ENCODE results near the gene SMAD1. TPM values are rescaled to one million over a fixed set of nuclear protein-coding genes. Genes with fewer than 3 reads are reported as not detected.
"Not testable (repeated sequence)": the region's sequence is repeated elsewhere in the genome, so short reads cannot be mapped to it uniquely, and the experiment has no call there.

The SMAD1 gene
- polyA plus RNA-seq, 1 of the 3 experiments (the other 2 are of a cell fraction) = 46.0 TPM

DNA sequence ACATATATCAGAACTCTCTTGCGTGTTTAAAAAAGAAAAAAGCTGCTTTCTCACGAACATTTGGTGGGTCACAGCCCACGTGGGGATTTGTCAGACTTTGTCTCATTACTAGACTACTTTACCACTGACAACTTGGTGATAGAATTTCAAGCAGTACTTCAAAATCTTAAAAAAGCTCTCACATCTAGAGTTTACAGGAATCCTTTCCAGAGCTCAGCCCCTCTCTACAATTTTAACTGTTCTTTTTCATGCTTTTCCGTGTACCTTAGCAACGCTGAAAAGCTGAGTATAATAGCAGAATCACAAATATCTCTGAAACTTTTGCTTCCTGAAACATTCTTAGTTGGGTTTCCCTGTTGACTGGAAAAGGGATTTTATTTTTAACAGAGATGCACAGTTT lies 50.2 kb downstream of the SMAD1 start:
- no peak for DNase-seq
- Histone ChIP-seq H3K4me1 (ENCODE audit: control insufficient read depth in 1 of 2, insufficient read depth in 2 of 2, low read depth in 1 of 2, low read length in 1 of 2) (peaks cover 0 to 12% of the 10 kb centered on the region in 2 experiments; a peak in 2 of 4 replicates), H3K79me2 (ENCODE audit: insufficient read depth) (peaks cover 12% of the 10 kb centered on the region; the same call in 1 of the 2 replicates), H3K27me3 (ENCODE audit: insufficient read depth) (no peaks in the 10 kb centered on the region), H3K9me2 (no peaks in the 10 kb centered on the region), H3K4me3 (ENCODE audit: low read depth in 2 of 2, low read length in 1 of 2) (no peak overlapping the region), H3K36me3 (replicated peaks in 1 of 2; ENCODE audit: control insufficient read depth in 1 of 2, insufficient read depth in 2 of 2, low read length in 1 of 2) (peaks cover 5 to 9% of the 10 kb centered on the region in 2 experiments), H2AFZ (ENCODE audit: low read depth) (no peak overlapping the region), H3K9me3 (no peaks in the 10 kb centered on the region), H3K4me2 (no peak overlapping the region), H3K9ac (no peak overlapping the region), H3F3A (replicated peaks; ENCODE audit: insufficient read depth) (no peaks in the 10 kb centered on the region), H4K20me1 (ENCODE audit: insufficient read depth) (no peaks in the 10 kb centered on the region), H3K27ac (ENCODE audit: low read depth in 2 of 2, low read length in 1 of 2) (no peak overlapping the region; a peak in 1 of 4 replicates)
- ChIA-PET CTCF (no interaction called here), POLR2A (no interaction called here)
- TF ChIP-seq SMC3 (IDR thresholded peaks at IDR 0.05; ENCODE audit: low read depth, low read length) = no peak
- WGBS (ENCODE audit: low lambda C conversion rate) = 94% methylated on average over 5 of the region's 5 CpGs

DNA sequence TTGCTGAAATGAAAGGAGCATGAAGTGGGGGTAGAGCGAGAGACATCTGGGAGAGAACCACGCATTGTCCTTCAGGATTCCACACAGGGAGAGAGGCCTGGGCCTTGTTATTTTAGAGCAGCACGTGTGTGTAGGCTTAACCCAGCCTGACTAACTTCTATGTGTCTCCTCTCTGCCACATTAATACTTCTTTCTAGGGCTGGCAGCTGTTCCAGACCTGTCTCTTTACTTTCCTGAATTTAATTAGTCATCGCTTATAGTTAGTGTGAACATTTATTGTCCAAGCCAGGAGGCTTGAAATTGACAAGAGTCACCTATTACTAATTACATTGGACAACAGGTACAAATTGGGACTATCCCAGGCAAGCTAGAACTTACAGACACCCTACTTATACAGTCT lies 51.3 kb downstream of the SMAD1 start:
- Histone ChIP-seq H4K20me1 (ENCODE audit: insufficient read depth) (no peaks in the 10 kb centered on the region), H3K79me2 (ENCODE audit: insufficient read depth) (peaks cover 7% of the 10 kb centered on the region; the same call in 1 of the 2 replicates), H3K9me3 (no peaks in the 10 kb centered on the region), H3K4me1 (ENCODE audit: control insufficient read depth in 1 of 2, insufficient read depth in 2 of 2, low read depth in 1 of 2, low read length in 1 of 2) (peaks cover under 1 to 14% of the 10 kb centered on the region in 2 experiments; a peak in 2 of 4 replicates), H3K27me3 (ENCODE audit: insufficient read depth) (no peaks in the 10 kb centered on the region), H3K9me2 (no peaks in the 10 kb centered on the region), H3K9ac (no peak overlapping the region), H3K27ac (ENCODE audit: low read depth in 2 of 2, low read length in 1 of 2) (no peak overlapping the region), H3K36me3 (replicated peaks in 1 of 2; ENCODE audit: control insufficient read depth in 1 of 2, insufficient read depth in 2 of 2, low read length in 1 of 2) (peaks cover 5 to 9% of the 10 kb centered on the region in 2 experiments), H2AFZ (ENCODE audit: low read depth) (no peak overlapping the region), H3F3A (replicated peaks; ENCODE audit: insufficient read depth) (no peaks in the 10 kb centered on the region), H3K4me3 (ENCODE audit: low read depth in 2 of 2, low read length in 1 of 2) (no peak overlapping the region), H3K4me2 (no peak overlapping the region)
- TF ChIP-seq, protein P1, sequence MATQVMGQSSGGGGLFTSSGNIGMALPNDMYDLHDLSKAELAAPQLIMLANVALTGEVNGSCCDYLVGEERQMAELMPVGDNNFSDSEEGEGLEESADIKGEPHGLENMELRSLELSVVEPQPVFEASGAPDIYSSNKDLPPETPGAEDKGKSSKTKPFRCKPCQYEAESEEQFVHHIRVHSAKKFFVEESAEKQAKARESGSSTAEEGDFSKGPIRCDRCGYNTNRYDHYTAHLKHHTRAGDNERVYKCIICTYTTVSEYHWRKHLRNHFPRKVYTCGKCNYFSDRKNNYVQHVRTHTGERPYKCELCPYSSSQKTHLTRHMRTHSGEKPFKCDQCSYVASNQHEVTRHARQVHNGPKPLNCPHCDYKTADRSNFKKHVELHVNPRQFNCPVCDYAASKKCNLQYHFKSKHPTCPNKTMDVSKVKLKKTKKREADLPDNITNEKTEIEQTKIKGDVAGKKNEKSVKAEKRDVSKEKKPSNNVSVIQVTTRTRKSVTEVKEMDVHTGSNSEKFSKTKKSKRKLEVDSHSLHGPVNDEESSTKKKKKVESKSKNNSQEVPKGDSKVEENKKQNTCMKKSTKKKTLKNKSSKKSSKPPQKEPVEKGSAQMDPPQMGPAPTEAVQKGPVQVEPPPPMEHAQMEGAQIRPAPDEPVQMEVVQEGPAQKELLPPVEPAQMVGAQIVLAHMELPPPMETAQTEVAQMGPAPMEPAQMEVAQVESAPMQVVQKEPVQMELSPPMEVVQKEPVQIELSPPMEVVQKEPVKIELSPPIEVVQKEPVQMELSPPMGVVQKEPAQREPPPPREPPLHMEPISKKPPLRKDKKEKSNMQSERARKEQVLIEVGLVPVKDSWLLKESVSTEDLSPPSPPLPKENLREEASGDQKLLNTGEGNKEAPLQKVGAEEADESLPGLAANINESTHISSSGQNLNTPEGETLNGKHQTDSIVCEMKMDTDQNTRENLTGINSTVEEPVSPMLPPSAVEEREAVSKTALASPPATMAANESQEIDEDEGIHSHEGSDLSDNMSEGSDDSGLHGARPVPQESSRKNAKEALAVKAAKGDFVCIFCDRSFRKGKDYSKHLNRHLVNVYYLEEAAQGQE (IDR thresholded peaks at IDR 0.05; ENCODE audit: low read depth, low read length) = no peak
- TF ChIP-seq EP300 (IDR thresholded peaks at IDR 0.05; ENCODE audit: borderline replicate concordance in 1 of 2, low read depth in 1 of 2, low read length in 1 of 2) (no peak), JUND (IDR thresholded peaks at IDR 0.05) (no peak), NRF1 (IDR thresholded peaks at IDR 0.05; ENCODE audit: low read depth, low read length) (no peak), SMC3 (IDR thresholded peaks at IDR 0.05; ENCODE audit: low read depth, low read length) (no peak), TAF1 (IDR thresholded peaks at IDR 0.05; ENCODE audit: borderline replicate concordance, low read depth, low read length) (no peak), MEF2A (IDR thresholded peaks at IDR 0.05; ENCODE audit: borderline replicate concordance, low read depth) (no peak), TEAD4 (IDR thresholded peaks at IDR 0.05; ENCODE audit: borderline replicate concordance, insufficient read depth) (no peak), RXRA (IDR thresholded peaks at IDR 0.05; ENCODE audit: borderline replicate concordance, low read depth) (no peak)
- TF ChIP-seq, protein P2, sequence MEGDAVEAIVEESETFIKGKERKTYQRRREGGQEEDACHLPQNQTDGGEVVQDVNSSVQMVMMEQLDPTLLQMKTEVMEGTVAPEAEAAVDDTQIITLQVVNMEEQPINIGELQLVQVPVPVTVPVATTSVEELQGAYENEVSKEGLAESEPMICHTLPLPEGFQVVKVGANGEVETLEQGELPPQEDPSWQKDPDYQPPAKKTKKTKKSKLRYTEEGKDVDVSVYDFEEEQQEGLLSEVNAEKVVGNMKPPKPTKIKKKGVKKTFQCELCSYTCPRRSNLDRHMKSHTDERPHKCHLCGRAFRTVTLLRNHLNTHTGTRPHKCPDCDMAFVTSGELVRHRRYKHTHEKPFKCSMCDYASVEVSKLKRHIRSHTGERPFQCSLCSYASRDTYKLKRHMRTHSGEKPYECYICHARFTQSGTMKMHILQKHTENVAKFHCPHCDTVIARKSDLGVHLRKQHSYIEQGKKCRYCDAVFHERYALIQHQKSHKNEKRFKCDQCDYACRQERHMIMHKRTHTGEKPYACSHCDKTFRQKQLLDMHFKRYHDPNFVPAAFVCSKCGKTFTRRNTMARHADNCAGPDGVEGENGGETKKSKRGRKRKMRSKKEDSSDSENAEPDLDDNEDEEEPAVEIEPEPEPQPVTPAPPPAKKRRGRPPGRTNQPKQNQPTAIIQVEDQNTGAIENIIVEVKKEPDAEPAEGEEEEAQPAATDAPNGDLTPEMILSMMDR (IDR thresholded peaks at IDR 0.05) = no peak
- ChIA-PET CTCF (no interaction called here), POLR2A (interaction anchor here (0.5 kb wide), 1 partner anchor 300 kb away, joined by 3 read pairs; no protein-coding TSS in a partner anchor)
- DNase-seq = no peak
- 89% methylated on average over 4 of the region's 4 CpGs for WGBS (ENCODE audit: low lambda C conversion rate)

DNA sequence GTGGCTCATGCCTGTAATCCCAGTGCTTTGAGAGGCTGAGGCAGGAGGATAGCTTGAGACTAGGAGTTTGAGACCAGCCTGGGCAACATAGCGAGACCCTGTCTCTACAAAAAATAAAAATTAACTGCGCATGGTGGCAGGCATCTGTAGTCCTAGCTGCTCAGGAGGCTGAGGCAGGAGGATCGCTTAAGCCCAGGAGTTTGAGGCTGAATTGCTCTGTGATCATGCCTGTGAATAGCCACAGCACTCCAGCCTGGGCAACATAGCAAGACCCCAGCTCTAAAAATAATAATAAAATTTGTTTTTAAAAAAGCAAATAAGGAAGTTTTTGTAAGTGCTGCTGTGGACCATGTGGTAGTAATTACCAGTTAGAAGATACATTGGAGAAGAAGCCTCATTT lies 51.8 kb downstream of the SMAD1 start:
- H3K79me2 ChIP-seq (ENCODE audit: insufficient read depth); H3K9me2 ChIP-seq; H3K4me3 ChIP-seq (ENCODE audit: low read depth in 2 of 2, low read length in 1 of 2); H3F3A ChIP-seq (replicated peaks; ENCODE audit: insufficient read depth); H3K9ac ChIP-seq; H4K20me1 ChIP-seq (ENCODE audit: insufficient read depth); DNase-seq; H3K27me3 ChIP-seq (ENCODE audit: insufficient read depth); H2AFZ ChIP-seq (ENCODE audit: low read depth); CTCF ChIA-PET; H3K36me3 ChIP-seq (replicated peaks in 1 of 2; ENCODE audit: control insufficient read depth in 1 of 2, insufficient read depth in 2 of 2, low read length in 1 of 2); H3K27ac ChIP-seq (ENCODE audit: low read depth in 2 of 2, low read length in 1 of 2); H3K9me3 ChIP-seq; H3K4me2 ChIP-seq: not testable (repeated sequence)
- 96% methylated on average over 3 of the region's 3 CpGs for WGBS (ENCODE audit: low lambda C conversion rate)
- POLR2A ChIA-PET = interaction anchor here (0.5 kb wide), 1 partner anchor 301 kb away, joined by 3 read pairs; no protein-coding TSS in a partner anchor
- H3K4me1 ChIP-seq (ENCODE audit: control insufficient read depth in 1 of 2, insufficient read depth in 2 of 2, low read depth in 1 of 2, low read length in 1 of 2) = peaks cover 5 to 15% of the 10 kb centered on the region in 2 experiments; a peak in 2 of 4 replicates

All from SK-N-SH (cell line).